H1 (cell line): ENCODE measurements around the gene HADHA.

Experiments used
- CTCF ChIP-seq, 3 experiments: IDR thresholded peaks; 1 replicate in 2 of 3; 2 replicates in 1 of 3; pipeline versions ENCODE4 v1.5.1 to v1.6.1; 2011; ENCODE audit warnings: low read length in 3 of 3, mild to moderate bottlenecking in 3 of 3, inconsistent platforms in 2 of 3, low read depth in 1 of 3, moderate library complexity in 1 of 3; ENCODE audit not compliant: insufficient read depth in 1 of 3; ENCODE audit errors: control extremely low read depth in 1 of 3
- EP300 ChIP-seq, 2 experiments: IDR thresholded peaks; 1 replicate in 1 of 2; 2 replicates in 1 of 2; pipeline ENCODE4 v1.6.1; 2011 to 2012; ENCODE audit warnings: low read depth in 2 of 2, low read length in 2 of 2, mild to moderate bottlenecking in 2 of 2, borderline replicate concordance in 1 of 2, inconsistent platforms in 1 of 2, moderate library complexity in 1 of 2
- JUND ChIP-seq: IDR thresholded peaks from 2 replicates; pipeline ENCODE4 v1.6.1; 2011; ENCODE audit warnings: mild to moderate bottlenecking, improper control_type of control experiment, low read length
- POLR2A ChIP-seq, 2 experiments: IDR thresholded peaks; 1 replicate in 1 of 2; 2 replicates in 1 of 2; pipeline ENCODE4 v1.6.1; 2011; ENCODE audit warnings: low read depth in 2 of 2, low read length in 2 of 2, mild to moderate bottlenecking in 2 of 2; ENCODE audit errors: control extremely low read depth in 1 of 2
- POLR2AphosphoS5 ChIP-seq: IDR thresholded peaks from 2 replicates; pipeline ENCODE4 v1.6.1; 2011; ENCODE audit warnings: low read depth, low read length
- YY1 ChIP-seq: IDR thresholded peaks from 2 replicates; pipeline ENCODE4 v1.6.1; 2011; ENCODE audit warnings: low read depth, mild to moderate bottlenecking, low read length

- TF ChIP-seq POLR2A (IDR thresholded peaks at IDR 0.05; ENCODE audit: control extremely low read depth in 1 of 2, low read depth in 2 of 2, low read length in 2 of 2) (no peak), CTCF (IDR thresholded peaks at IDR 0.05; ENCODE audit: control extremely low read depth in 1 of 3, insufficient read depth in 1 of 3, low read depth in 1 of 3, low read length in 3 of 3) (no peak), JUND (no peak), POLR2AphosphoS5 (no peak), EP300 (IDR thresholded peaks at IDR 0.05; ENCODE audit: borderline replicate concordance in 1 of 2, low read depth in 2 of 2, low read length in 2 of 2) (no peak), YY1 (no peak)
These were observed 95.9 kb downstream of the HADHA start for GRCh38 chr2:26148501-26148900.
